Measurements from ENCODE around the gene ANO1.

GRCh38 chr11:70170596-70171210, 92.6 kb downstream of the ANO1 start:
- TF ChIP-seq EZH2 (optimal IDR thresholded peaks at IDR 0.05; ENCODE audit: low read depth, low read length), result no peak
- no peak for TF ChIP-seq CTCF (IDR thresholded peaks at IDR 0.05; ENCODE audit: low read length)
- TF ChIP-seq EZH2phosphoT487 (IDR thresholded peaks at IDR 0.05; ENCODE audit: low read length), result no peak
